Caco-2 (cell line): ENCODE data around the gene MEPE. TPM values are rescaled to one million over a fixed set of nuclear protein-coding genes. Genes with fewer than 3 reads are reported as not detected.

Source experiments
- BruUV-seq: library from RNA; stranded (reverse); fragments of 400-500 nt; replicated peaks from 2 replicates; lab custom pipeline; 2021; lab: Mats Ljungman, UMichigan
- CTCF ChIA-PET: fragments of 300-600 bp; sonication (Branson Sonifier 250); formaldehyde crosslinking; loops from one replicate; lab custom pipeline; 2022; ENCODE audit warnings: antibody characterized with exemption; lab: Charles Lee
- POLR2A ChIA-PET: fragments of 300-600 bp; sonication (Branson Sonifier 250); formaldehyde crosslinking; loops from one replicate; lab custom pipeline; 2022; ENCODE audit warnings: antibody characterized with exemption; lab: Charles Lee
- DNase-seq, 2 experiments: peaks; one replicate each; pipeline versions ENCODE4 v3.0.0 to v3.0.0-alpha.2; 2020 to 2022
- H3K27me3 ChIP-seq: replicated peaks from 2 replicates; pipeline ENCODE4 v1.6.0; 2011; ENCODE audit warnings: low read length; ENCODE audit not compliant: control insufficient read depth, insufficient read depth
- H3K36me3 ChIP-seq: 2 replicates; pipeline ENCODE4 v1.5.1; 2011; ENCODE audit warnings: low read length; ENCODE audit not compliant: control insufficient read depth, insufficient read depth
- H3K4me1 ChIP-seq: fragments of 250-450 bp; sonication (Bioruptor Pico); 2 replicates; pipeline ENCODE4 v1.5.1; 2020; ENCODE audit warnings: mild to moderate bottlenecking
- H3K4me3 ChIP-seq: 2 replicates; pipeline ENCODE4 v1.5.1; 2011; ENCODE audit warnings: low read depth, mild to moderate bottlenecking, control low read depth, low read length
- H3K9me3 ChIP-seq: fragments of 250-450 bp; sonication (Bioruptor Pico); 2 replicates; pipeline ENCODE4 v1.5.1; 2020; ENCODE audit warnings: mild to moderate bottlenecking, moderate library complexity
- H3K27ac Mint-ChIP-seq: one replicate; pipeline ENCODE4 v1.8.0; 2022; ENCODE audit warnings: mixed read lengths; ENCODE audit not compliant: unreplicated experiment
- H3K27me3 Mint-ChIP-seq: one replicate; pipeline ENCODE4 v1.8.0; 2022; ENCODE audit warnings: mixed read lengths; ENCODE audit not compliant: insufficient read depth, unreplicated experiment
- H3K36me3 Mint-ChIP-seq: one replicate; pipeline ENCODE4 v1.8.0; 2022; ENCODE audit warnings: mild to moderate bottlenecking, mixed read lengths; ENCODE audit not compliant: insufficient read depth, unreplicated experiment
- H3K4me1 Mint-ChIP-seq: one replicate; pipeline ENCODE4 v1.8.0; 2022; ENCODE audit warnings: low read depth, mixed read lengths; ENCODE audit not compliant: unreplicated experiment
- H3K4me3 Mint-ChIP-seq: one replicate; pipeline ENCODE4 v1.8.0; 2022; ENCODE audit warnings: mild to moderate bottlenecking, moderate library complexity, mixed read lengths; ENCODE audit not compliant: unreplicated experiment
- H3K9me3 Mint-ChIP-seq: one replicate; pipeline ENCODE4 v1.8.0; 2022; ENCODE audit warnings: mixed read lengths; ENCODE audit not compliant: unreplicated experiment
- intact Hi-C: fragments of 100-400 bp; cut with micrococcal nuclease; formaldehyde crosslinking; loops from one replicate; pipeline ENCODE4 v1.10.0; 2022; ENCODE audit not compliant: unreplicated experiment
- total RNA-seq: library from RNA; stranded (reverse); gene quantifications from 2 replicates; pipeline ENCODE4 v1.2.3, GENCODE V29; 2022
- TF ChIP-seq, protein P1 (sequence below), 2 experiments: fragments of 200-600 bp in 1 of 2; IDR thresholded peaks; 1 replicate in 1 of 2; 2 replicates in 1 of 2; pipeline versions ENCODE4 v1.5.1 to v1.8.0; 2011 to 2022; ENCODE audit warnings: antibody characterized with exemption in 1 of 2, control low read depth in 1 of 2, inconsistent platforms in 1 of 2, low read depth in 1 of 2, low read length in 1 of 2, mild to moderate bottlenecking in 1 of 2, moderate library complexity in 1 of 2; ENCODE audit not compliant: insufficient read depth in 1 of 2, severe bottlenecking in 1 of 2, unreplicated experiment in 1 of 2

The MEPE gene
- total RNA-seq, 1 experiment from 2014 or later: not detected

DNA sequence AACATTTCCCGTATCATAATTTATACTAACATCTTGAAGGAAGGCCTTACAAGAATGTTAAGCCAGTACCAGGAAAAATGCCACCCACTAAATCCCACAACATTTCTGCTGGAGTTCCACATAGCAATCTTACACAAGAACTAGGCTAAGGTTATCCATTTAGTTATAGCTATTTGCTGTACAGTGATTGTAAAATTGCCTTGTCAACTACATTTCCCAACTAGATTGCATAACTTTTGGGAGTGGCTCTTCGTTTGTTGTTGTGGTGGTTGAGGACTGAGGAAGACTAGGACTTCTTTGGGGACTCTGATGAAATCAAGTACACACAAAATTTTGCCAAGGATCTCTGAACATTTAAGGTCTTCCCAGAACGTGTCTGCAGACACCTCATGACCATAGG lies 25.4 kb upstream of the MEPE start:
- POLR2A ChIA-PET: no interaction called here
- H3K27ac Mint-ChIP-seq: no peak overlapping the region

GRCh38 chr4:87811977-87812376 lies 20.8 kb upstream of the MEPE start:
- Mint-ChIP-seq H3K4me3 (no peak overlapping the region), H3K9me3 (peaks cover 9% of the 10 kb centered on the region), H3K36me3 (no peaks in the 10 kb centered on the region), H3K27me3 (peaks cover 7% of the 10 kb centered on the region), H3K4me1 (no peaks in the 10 kb centered on the region), H3K27ac (no peak overlapping the region)
- Histone ChIP-seq H3K27me3 (no peaks in the 10 kb centered on the region), H3K4me1 (no peaks in the 10 kb centered on the region), H3K4me3 (no peak overlapping the region), H3K9me3 (no peaks in the 10 kb centered on the region), H3K36me3 (no peaks in the 10 kb centered on the region)
- DNase-seq: no peak
- BruUV-seq: no TSS peak
- CTCF ChIA-PET: no interaction called here
- POLR2A ChIA-PET: no interaction called here
- TF ChIP-seq, protein P1, sequence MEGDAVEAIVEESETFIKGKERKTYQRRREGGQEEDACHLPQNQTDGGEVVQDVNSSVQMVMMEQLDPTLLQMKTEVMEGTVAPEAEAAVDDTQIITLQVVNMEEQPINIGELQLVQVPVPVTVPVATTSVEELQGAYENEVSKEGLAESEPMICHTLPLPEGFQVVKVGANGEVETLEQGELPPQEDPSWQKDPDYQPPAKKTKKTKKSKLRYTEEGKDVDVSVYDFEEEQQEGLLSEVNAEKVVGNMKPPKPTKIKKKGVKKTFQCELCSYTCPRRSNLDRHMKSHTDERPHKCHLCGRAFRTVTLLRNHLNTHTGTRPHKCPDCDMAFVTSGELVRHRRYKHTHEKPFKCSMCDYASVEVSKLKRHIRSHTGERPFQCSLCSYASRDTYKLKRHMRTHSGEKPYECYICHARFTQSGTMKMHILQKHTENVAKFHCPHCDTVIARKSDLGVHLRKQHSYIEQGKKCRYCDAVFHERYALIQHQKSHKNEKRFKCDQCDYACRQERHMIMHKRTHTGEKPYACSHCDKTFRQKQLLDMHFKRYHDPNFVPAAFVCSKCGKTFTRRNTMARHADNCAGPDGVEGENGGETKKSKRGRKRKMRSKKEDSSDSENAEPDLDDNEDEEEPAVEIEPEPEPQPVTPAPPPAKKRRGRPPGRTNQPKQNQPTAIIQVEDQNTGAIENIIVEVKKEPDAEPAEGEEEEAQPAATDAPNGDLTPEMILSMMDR (IDR thresholded peaks at IDR 0.05; ENCODE audit: insufficient read depth in 1 of 2, low read depth in 1 of 2, low read length in 1 of 2, severe bottlenecking in 1 of 2, unreplicated experiment in 1 of 2): no peak
- intact Hi-C loops: no loop called here

More for the DNA sequence above, 25.4 kb upstream of the MEPE start:
- Histone ChIP-seq H3K36me3 (no peaks in the 10 kb centered on the region), H3K4me1 (no peaks in the 10 kb centered on the region), H3K27me3 (no peaks in the 10 kb centered on the region), H3K4me3 (no peak overlapping the region), H3K9me3 (no peaks in the 10 kb centered on the region)
- DNase-seq: no peak
- Mint-ChIP-seq H3K9me3 (peaks cover 9% of the 10 kb centered on the region), H3K36me3 (no peaks in the 10 kb centered on the region), H3K4me1 (no peaks in the 10 kb centered on the region), H3K27me3 (peaks cover 7% of the 10 kb centered on the region), H3K4me3 (no peak overlapping the region)
- CTCF ChIA-PET: no interaction called here
- intact Hi-C loops: no loop called here
- no TSS peak for BruUV-seq
- TF ChIP-seq, protein P1 (IDR thresholded peaks at IDR 0.05; ENCODE audit: insufficient read depth in 1 of 2, low read depth in 1 of 2, low read length in 1 of 2, severe bottlenecking in 1 of 2, unreplicated experiment in 1 of 2): no peak

DNA sequence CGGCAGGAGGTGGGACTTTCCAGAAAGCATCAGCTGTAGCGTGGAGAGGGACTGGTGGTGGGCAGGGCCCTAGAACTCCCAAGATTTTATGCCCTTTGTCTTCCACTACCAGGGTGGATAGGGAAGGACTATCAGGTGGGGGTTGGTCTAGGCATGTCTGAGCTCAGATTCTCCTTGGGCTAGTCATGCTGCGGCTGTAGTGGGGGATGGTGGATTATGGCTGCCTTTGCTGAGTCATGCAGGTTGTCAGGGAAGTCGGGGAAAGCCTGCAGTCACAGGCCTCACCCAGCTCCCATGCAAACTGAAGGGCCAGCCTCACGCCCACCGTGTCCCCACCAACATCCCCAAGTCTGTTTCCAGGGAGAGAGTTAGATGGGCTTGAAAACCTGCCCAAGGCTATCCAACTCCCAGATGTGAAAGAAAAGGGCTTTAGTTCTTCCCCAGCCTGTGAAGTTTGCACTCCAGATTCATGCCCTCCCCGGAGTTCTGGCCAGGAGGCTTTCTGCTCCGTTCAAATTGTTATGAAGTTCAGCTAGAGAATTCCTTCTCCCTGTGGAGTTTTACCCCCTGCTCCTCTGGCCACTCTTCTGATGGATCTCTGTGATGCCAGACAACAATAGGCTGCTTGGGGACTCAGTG lies 13.4 kb upstream of the MEPE start:
- DNase-seq: no peak
- H3K27ac Mint-ChIP-seq: peak overlapping the region; percentile 69
- no peaks in the 10 kb centered on the region for H3K9me3 ChIP-seq
- TF ChIP-seq, protein P1 (IDR thresholded peaks at IDR 0.05; ENCODE audit: insufficient read depth in 1 of 2, low read depth in 1 of 2, low read length in 1 of 2, severe bottlenecking in 1 of 2, unreplicated experiment in 1 of 2): no peak
- H3K9me3 Mint-ChIP-seq: no peaks in the 10 kb centered on the region
- POLR2A ChIA-PET: no interaction called here
- CTCF ChIA-PET: no interaction called here
- peaks cover 7% of the 10 kb centered on the region for H3K4me1 Mint-ChIP-seq
- H3K27me3 ChIP-seq: no peaks in the 10 kb centered on the region
- H3K36me3 Mint-ChIP-seq: no peaks in the 10 kb centered on the region
- H3K4me3 ChIP-seq: no peak overlapping the region
- H3K27me3 Mint-ChIP-seq: no peaks in the 10 kb centered on the region
- no TSS peak for BruUV-seq
- intact Hi-C loops: no loop called here
- no peak overlapping the region for H3K4me3 Mint-ChIP-seq
- no peaks in the 10 kb centered on the region for H3K36me3 ChIP-seq
- H3K4me1 ChIP-seq: 0 out of 2 replicates have a peak, but pooled peaks cover 6% of the 10 kb centered on the region
